ENCODE results near the gene XRRA1.

DNA sequence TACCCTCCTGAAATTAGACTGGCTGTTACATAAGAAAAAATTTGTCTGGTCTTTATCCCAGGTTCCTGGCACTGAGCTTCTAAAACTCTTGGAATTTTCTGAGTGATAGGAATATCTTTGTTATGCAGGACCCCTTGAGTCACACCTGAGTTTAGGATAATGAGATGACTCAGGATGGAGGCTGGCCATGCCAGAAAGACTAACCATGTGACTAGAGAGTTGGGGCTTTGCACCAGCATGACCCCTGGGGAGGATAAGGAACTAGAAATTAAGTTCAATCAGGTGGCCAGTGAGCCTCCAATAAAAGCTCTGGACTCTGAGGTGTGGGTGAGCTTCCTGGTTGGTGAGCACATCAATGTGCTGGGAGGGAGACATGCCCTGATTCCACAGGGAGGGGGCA, 88.1 kb downstream of the XRRA1 start:
- no peak for TF ChIP-seq POLR2A (IDR thresholded peaks at IDR 0.05; ENCODE audit: low read depth, low read length)
- TF ChIP-seq, protein P1, sequence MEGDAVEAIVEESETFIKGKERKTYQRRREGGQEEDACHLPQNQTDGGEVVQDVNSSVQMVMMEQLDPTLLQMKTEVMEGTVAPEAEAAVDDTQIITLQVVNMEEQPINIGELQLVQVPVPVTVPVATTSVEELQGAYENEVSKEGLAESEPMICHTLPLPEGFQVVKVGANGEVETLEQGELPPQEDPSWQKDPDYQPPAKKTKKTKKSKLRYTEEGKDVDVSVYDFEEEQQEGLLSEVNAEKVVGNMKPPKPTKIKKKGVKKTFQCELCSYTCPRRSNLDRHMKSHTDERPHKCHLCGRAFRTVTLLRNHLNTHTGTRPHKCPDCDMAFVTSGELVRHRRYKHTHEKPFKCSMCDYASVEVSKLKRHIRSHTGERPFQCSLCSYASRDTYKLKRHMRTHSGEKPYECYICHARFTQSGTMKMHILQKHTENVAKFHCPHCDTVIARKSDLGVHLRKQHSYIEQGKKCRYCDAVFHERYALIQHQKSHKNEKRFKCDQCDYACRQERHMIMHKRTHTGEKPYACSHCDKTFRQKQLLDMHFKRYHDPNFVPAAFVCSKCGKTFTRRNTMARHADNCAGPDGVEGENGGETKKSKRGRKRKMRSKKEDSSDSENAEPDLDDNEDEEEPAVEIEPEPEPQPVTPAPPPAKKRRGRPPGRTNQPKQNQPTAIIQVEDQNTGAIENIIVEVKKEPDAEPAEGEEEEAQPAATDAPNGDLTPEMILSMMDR (conservative IDR thresholded peaks at IDR 0.05; ENCODE audit: low read depth, low read length) = no peak
- TF ChIP-seq, protein P2, sequence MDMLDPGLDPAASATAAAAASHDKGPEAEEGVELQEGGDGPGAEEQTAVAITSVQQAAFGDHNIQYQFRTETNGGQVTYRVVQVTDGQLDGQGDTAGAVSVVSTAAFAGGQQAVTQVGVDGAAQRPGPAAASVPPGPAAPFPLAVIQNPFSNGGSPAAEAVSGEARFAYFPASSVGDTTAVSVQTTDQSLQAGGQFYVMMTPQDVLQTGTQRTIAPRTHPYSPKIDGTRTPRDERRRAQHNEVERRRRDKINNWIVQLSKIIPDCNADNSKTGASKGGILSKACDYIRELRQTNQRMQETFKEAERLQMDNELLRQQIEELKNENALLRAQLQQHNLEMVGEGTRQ (IDR thresholded peaks at IDR 0.05; ENCODE audit: low read depth, low read length) = no peak
